HAP-1 (cell line): ENCODE data around the gene ZSWIM6.

Experiments
- DNase-seq, 2 experiments: peaks; one replicate each; pipeline ENCODE4 v3.0.0-alpha.2; 2016 to 2020; ENCODE audit warnings: low spot score in 2 of 2
- H3K27me3 ChIP-seq: fragments of 250-450 bp; sonication (Bioruptor Pico); 2 replicates; pipeline ENCODE4 v1.5.1; 2020; ENCODE audit warnings: low read depth, mild to moderate bottlenecking, moderate library complexity
- H3K36me3 ChIP-seq: fragments of 250-450 bp; sonication (Bioruptor Pico); replicated peaks from 2 replicates; pipeline ENCODE4 v1.5.1; 2020; ENCODE audit warnings: mild to moderate bottlenecking
- H3K4me1 ChIP-seq: fragments of 250-450 bp; sonication (Bioruptor Pico); 2 replicates; pipeline ENCODE4 v1.5.1; 2020; ENCODE audit warnings: mild to moderate bottlenecking
- H3K4me3 ChIP-seq: fragments of 250-450 bp; sonication (Bioruptor Pico); 2 replicates; pipeline ENCODE4 v1.5.1; 2020; ENCODE audit warnings: mild to moderate bottlenecking, moderate library complexity
- H3K9me3 ChIP-seq: fragments of 250-450 bp; sonication (Bioruptor Pico); 2 replicates; pipeline ENCODE4 v1.5.1; 2020; ENCODE audit warnings: mild to moderate bottlenecking, moderate library complexity
- in situ Hi-C: fragments of 300-500 bp; cut with MboI; formaldehyde crosslinking; loops from 3 replicates; pipeline ENCODE4 v1.14.3; 2020; ENCODE audit warnings: low sequenced_read_pairs, inconsistent platforms, mixed read lengths

The ZSWIM6 gene

DNA sequence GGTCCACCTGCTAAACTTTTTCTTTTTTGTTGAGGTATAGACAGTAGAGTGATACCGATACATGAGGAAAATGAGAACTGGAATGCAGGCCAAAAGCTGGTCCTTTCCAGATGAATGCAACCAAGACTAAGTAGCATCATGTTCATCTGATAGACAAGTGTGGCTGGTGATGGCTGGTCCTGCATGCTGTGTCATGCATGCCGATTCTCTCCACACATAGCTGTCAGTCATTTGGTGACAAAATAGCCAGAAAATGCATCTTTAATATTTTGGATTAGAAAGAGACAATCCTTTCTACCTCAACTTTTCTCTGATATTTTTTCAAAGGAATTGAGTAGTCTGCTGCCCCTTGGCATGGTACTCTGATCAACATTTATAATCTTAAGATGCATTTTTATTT, 49.9 kb downstream of the ZSWIM6 start:
- Histone ChIP-seq H3K27me3 (no peaks in the 10 kb centered on the region), H3K36me3 (no peaks in the 10 kb centered on the region), H3K4me3 (no peak overlapping the region), H3K9me3 (no peaks in the 10 kb centered on the region), H3K4me1 (peaks cover 22% of the 10 kb centered on the region)
- DNase-seq, result no peak
- in situ Hi-C loops, result no loop called here

DNA sequence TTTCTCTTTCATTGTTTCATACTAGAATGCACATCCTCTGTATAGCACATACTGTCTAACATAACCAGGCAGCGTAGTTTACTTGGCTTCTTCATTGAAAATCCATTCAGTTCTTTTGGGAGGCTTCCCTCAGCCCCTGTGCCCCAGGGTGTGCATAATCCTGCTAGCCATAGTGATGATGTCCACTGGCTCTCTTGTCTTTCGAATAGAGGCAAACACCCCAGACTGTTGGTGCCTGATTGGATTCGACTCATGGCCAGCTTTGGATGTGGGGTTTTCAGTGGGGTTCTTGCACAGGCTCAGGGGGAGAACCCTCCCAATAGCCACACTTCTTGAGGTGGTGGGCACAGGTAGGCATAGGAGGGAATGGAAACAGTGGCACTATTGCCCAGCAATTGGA, 53.6 kb downstream of the ZSWIM6 start:
- in situ Hi-C loops, result no loop called here
- peaks cover 17% of the 10 kb centered on the region for H3K4me1 ChIP-seq
- H3K9me3 ChIP-seq, result no peaks in the 10 kb centered on the region
- H3K27me3 ChIP-seq, result no peaks in the 10 kb centered on the region
- DNase-seq, result no peak
- H3K36me3 ChIP-seq, result no peaks in the 10 kb centered on the region
- no peak overlapping the region for H3K4me3 ChIP-seq

GRCh38 chr5:61386045-61386800, 54.2 kb downstream of the ZSWIM6 start:
- DNase-seq, result no peak
- H3K9me3 ChIP-seq, result no peaks in the 10 kb centered on the region
- in situ Hi-C loops, result no loop called here

GRCh38 chr5:61389609-61390008, 57.6 kb downstream of the ZSWIM6 start:
- Histone ChIP-seq H3K4me1 (peaks cover 17% of the 10 kb centered on the region), H3K4me3 (no peak overlapping the region), H3K9me3 (no peaks in the 10 kb centered on the region), H3K36me3 (no peaks in the 10 kb centered on the region), H3K27me3 (no peaks in the 10 kb centered on the region)
- in situ Hi-C loops, result no loop called here
- DNase-seq, result no peak

More at GRCh38 chr5:61386045-61386800, 54.2 kb downstream of the ZSWIM6 start:
- H3K36me3 ChIP-seq, result no peaks in the 10 kb centered on the region
- peaks cover 17% of the 10 kb centered on the region for H3K4me1 ChIP-seq
- no peaks in the 10 kb centered on the region for H3K27me3 ChIP-seq
- no peak overlapping the region for H3K4me3 ChIP-seq

GRCh38 chr5:61394078-61394704, 62.1 kb downstream of the ZSWIM6 start:
- DNase-seq, result no peak
- Histone ChIP-seq H3K4me1 (peaks cover 3% of the 10 kb centered on the region; the same call in 1 of the 2 replicates), H3K36me3 (no peaks in the 10 kb centered on the region), H3K9me3 (no peaks in the 10 kb centered on the region), H3K4me3 (no peak overlapping the region), H3K27me3 (no peaks in the 10 kb centered on the region)
- in situ Hi-C loops, result no loop called here

- H3K4me3 ChIP-seq, result no peak overlapping the region
- no peak for DNase-seq
- no peaks in the 10 kb centered on the region for H3K9me3 ChIP-seq
- no peaks in the 10 kb centered on the region for H3K36me3 ChIP-seq
- in situ Hi-C loops, result no loop called here
- H3K27me3 ChIP-seq, result no peaks in the 10 kb centered on the region
- no peaks in the 10 kb centered on the region for H3K4me1 ChIP-seq
These were observed 62.7 kb downstream of the ZSWIM6 start for GRCh38 chr5:61394793-61395192.

DNA sequence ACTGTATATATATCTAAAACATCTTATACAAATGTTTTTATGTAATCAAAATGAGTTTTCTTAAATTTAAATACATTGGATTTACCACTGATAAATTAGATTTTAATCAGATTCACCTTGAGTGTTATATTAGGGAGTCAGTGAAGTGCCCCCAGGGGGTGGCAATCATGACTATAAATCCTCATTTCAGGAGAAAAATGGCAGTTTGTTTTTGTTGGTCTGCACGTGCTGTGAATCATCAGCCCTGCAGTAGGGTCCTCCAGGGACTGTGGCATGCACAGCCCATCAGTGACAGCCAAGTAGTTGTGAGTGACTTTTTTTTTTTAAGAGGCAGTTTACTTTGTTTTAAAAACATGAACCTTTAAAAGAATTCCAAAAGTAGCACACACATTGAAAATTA, 65.2 kb downstream of the ZSWIM6 start:
- Histone ChIP-seq H3K4me1 (no peaks in the 10 kb centered on the region), H3K36me3 (no peaks in the 10 kb centered on the region), H3K27me3 (no peaks in the 10 kb centered on the region), H3K9me3 (no peaks in the 10 kb centered on the region), H3K4me3 (no peak overlapping the region)
- no peak for DNase-seq
- in situ Hi-C loops, result no loop called here

DNA sequence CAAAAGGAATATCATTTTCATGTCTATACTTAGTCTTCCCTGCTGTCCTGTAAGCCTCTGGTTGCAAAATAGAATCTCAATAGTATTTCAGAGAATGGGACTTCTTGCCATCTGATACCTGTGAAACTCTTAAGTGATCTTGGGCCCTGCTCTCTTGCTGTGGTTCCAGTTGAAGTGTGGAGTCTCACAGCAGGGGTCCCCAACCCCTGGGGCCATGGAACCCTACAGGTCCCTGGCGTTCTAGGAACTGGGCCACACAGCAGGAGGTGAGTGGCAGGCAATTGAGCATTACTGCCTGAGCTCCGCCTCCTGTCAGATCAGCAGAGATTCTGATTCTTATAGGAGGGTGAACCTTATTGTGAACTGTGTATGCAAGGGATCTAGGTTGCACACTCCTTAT, 65.9 kb downstream of the ZSWIM6 start:
- Histone ChIP-seq H3K9me3 (no peaks in the 10 kb centered on the region), H3K36me3 (no peaks in the 10 kb centered on the region), H3K4me1 (0 out of 2 replicates have a peak, but pooled peaks cover under 1% of the 10 kb centered on the region), H3K27me3 (no peaks in the 10 kb centered on the region), H3K4me3 (no peak overlapping the region)
- in situ Hi-C loops, result no loop called here
- DNase-seq, result no peak

- no peaks in the 10 kb centered on the region for H3K36me3 ChIP-seq
- no peaks in the 10 kb centered on the region for H3K27me3 ChIP-seq
- in situ Hi-C loops, result no loop called here
- no peaks in the 10 kb centered on the region for H3K9me3 ChIP-seq
- H3K4me1 ChIP-seq, result peaks cover 5% of the 10 kb centered on the region; the same call in 1 of the 2 replicates
- no peak for DNase-seq
- H3K4me3 ChIP-seq, result no peak overlapping the region
These were observed 66.4 kb downstream of the ZSWIM6 start for GRCh38 chr5:61398440-61398839.

DNA sequence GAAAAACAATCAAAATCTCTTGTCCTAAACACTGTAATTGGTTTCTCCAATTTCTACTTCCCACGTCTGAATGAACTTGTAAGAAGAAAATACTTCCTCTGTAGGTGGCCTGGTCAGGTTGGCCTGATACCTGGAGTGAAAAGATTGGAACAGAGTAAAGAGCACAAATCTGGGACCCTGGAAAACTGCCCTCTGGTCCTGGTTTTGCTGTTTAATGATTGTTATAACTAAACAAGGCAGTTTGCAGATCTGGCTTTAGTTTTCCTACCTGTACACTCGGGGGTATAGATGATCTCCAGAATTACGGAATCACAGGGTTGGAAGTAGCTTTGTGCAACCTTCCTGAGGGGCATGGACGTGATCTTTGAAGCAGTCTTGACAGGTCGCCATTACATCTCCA, 67.6 kb downstream of the ZSWIM6 start:
- Histone ChIP-seq H3K27me3 (no peaks in the 10 kb centered on the region), H3K36me3 (no peaks in the 10 kb centered on the region), H3K9me3 (no peaks in the 10 kb centered on the region), H3K4me1 (peaks cover 6% of the 10 kb centered on the region; the same call in 1 of the 2 replicates), H3K4me3 (no peak overlapping the region)
- in situ Hi-C loops, result no loop called here
- DNase-seq, result no peak

DNA sequence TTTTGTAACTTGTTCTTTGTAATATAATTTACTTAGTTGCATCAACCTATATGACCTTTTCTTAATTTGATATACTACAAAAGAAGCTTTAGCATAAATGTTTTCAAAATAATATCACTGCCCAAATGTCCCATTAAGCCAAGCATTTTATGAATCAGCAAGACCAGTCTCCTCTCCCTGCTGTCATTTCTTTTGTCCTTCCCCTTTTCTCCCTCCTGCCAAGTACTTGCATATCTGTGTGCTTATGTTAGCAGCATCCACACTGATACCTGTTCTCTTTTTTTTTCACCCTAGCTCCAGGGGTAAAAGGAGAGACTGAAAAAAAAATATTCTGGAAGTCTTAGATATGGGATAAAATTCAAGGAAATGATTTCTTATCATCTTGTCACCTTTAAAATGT, 69.7 kb downstream of the ZSWIM6 start:
- peaks cover 6% of the 10 kb centered on the region; the same call in 1 of the 2 replicates for H3K4me1 ChIP-seq

DNA sequence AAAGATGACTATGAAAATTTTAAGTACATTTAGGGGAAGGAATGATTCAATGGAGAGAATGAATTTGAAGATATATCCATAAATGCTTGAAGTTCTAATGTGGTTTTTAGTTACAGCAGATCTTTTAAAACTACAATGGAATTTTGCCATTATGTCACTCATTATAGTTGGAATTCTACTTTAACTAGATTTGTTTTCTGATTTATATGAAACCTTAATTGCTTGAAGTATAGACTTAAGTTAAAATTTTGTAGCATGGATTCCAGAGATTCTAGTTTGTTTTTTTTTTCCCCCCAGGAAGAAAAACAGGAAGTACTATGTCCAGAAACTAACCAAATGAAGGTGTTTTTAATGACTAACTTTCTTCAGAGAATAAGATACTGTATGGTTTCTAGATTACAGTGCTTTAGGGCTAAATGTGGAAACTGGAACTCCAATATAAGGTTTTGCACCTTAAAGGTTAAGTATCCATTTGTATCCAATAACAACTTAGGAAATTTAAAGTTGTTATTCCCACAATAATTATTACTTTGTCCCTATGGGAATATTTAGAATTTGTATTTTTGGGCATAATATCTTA, 70.3 kb downstream of the ZSWIM6 start:
- no peaks in the 10 kb centered on the region for H3K27me3 ChIP-seq
- no peaks in the 10 kb centered on the region for H3K9me3 ChIP-seq
- no peaks in the 10 kb centered on the region for H3K36me3 ChIP-seq
- in situ Hi-C loops, result no loop called here
- DNase-seq, result no peak
- no peak overlapping the region for H3K4me3 ChIP-seq
- H3K4me1 ChIP-seq, result peaks cover 6% of the 10 kb centered on the region; the same call in 1 of the 2 replicates

More for the DNA sequence above, 69.7 kb downstream of the ZSWIM6 start:
- H3K27me3 ChIP-seq, result no peaks in the 10 kb centered on the region
- no peaks in the 10 kb centered on the region for H3K36me3 ChIP-seq
- H3K9me3 ChIP-seq, result no peaks in the 10 kb centered on the region
- H3K4me3 ChIP-seq, result no peak overlapping the region
- no peak for DNase-seq
- in situ Hi-C loops, result no loop called here

DNA sequence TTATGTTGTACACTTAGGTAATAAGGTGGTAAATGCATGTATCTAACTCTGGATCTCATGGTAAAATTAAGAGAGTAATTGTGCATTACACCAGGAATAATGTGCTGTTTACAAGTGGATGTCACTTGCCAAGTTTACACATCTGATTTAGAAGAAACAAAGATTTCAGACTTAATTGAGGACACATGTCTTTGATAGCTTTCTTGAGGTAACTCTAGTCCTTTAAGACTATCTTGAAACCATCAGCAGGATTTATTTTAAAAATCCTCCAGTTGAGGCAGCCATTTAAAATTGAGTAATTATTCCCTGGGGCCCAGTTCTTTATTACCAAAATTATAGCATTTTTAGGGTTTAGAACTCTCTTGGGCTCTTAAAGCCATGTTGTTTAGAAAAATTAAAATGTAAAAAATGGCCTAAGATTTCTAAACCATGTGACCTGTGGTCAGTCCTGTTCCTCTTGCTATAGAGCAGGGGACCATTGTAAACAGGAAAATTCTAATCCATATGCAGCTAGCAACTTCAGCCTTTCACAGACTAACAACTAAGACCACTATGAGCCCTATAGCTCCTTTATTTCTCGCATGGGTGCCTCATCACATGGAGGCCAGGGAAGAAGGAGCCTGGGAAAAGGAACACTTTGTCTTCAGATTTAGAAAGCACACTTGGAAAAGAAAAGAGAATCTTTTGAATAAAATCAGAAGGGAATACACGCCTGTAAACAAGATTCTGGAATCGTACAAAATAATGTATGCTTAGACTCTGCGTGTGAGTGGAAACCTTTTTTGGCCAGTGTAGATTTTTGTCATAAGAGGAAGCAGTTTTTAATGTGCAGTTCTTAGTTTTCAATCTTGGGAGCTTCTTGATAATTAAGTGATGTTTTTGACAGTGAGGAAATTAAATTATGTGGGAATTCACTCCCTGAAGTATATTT, 71.2 kb downstream of the ZSWIM6 start:
- Histone ChIP-seq H3K27me3 (no peaks in the 10 kb centered on the region), H3K4me3 (no peak overlapping the region), H3K36me3 (no peaks in the 10 kb centered on the region), H3K9me3 (no peaks in the 10 kb centered on the region), H3K4me1 (peaks cover 9% of the 10 kb centered on the region)
- DNase-seq, result no peak
- in situ Hi-C loops, result no loop called here
